ENCODE measurements around the gene EGF.

DNA sequence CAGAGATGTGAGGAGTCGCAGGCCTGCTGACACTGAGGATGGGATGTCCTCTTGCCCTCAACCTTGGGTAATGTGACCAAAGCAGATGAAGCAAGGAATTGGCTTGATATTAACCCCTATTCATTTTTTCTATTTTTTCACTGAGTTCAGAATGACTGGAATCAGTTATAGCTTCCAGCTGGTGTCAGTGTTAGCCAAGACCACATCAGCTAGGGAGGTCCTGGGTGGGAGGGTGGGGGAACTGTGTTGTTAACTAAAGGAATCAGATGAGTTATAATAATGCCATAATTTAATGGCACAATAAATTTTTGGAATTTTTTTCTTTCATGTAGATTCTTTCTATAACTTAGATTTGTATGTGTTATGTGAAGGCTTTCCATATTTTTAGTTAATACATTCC, 91.9 kb downstream of the EGF start:
- TF ChIP-seq POLR2A (IDR thresholded peaks at IDR 0.05), result no peak
- no peak for TF ChIP-seq CTCF (IDR thresholded peaks at IDR 0.05)
- TF ChIP-seq POLR2AphosphoS5 (IDR thresholded peaks at IDR 0.05), result no peak
